HepG2 (cell line): ENCODE data around the gene VENTX. TPM values are rescaled to one million over a fixed set of nuclear protein-coding genes. Genes with fewer than 3 reads are reported as not detected.

ENCODE experiments used
- ATAC-seq: fragments of 200-7000 bp; cut with Tn5 transposase; 3 replicates; pipeline ENCODE4 v1.9.1; 2020; ENCODE audit warnings: mild to moderate bottlenecking, moderate library complexity
- BruUV-seq: library from RNA; stranded (reverse); fragments of 400-500 nt; replicated peaks from 2 replicates; lab custom pipeline; 2021; lab: Mats Ljungman, UMichigan
- CTCF ChIA-PET: fragments of 300-600 bp; formaldehyde crosslinking; extraction: SDS; loops from one replicate; lab custom pipeline; 2021; ENCODE audit warnings: low total read pairs, inconsistent platforms, low intra/inter-chr PET ratio; lab: Yijun Ruan, JAX
- POLR2A ChIA-PET: fragments of 350-600 bp; sonication (Branson Sonifier 250); formaldehyde crosslinking; loops from one replicate; lab custom pipeline; 2020; ENCODE audit warnings: antibody characterized with exemption, inconsistent platforms; lab: Yijun Ruan, JAX
- DNase-seq: peaks from one replicate; pipeline ENCODE4 v3.0.0-alpha.2; 2015; ENCODE audit warnings: low spot score
- FAIRE-seq: peaks from 3 replicates; lab custom pipeline; 2011; peaks lifted over from hg19 to GRCh38; lab: Jason Lieb, UNC
- H2AFZ ChIP-seq: one replicate; pipeline ENCODE4 v1.6.1; 2011; ENCODE audit warnings: low read length, inconsistent platforms
- H3K27ac ChIP-seq: fragments of 300-600 bp; 3 replicates; pipeline ENCODE4 v1.8.0; 2011; ENCODE audit warnings: mixed run types, mild to moderate bottlenecking, mixed read lengths, low read length, inconsistent platforms; ENCODE audit not compliant: insufficient read depth; ENCODE audit errors: extremely low read length
- H3K27me3 ChIP-seq, 2 experiments: fragments of 200-600 bp in 1 of 2; 2 replicates in 1 of 2; 3 replicates in 1 of 2; pipeline versions ENCODE4 v1.6.0 to v1.8.0; 2011; ENCODE audit warnings: low read length in 2 of 2, mild to moderate bottlenecking in 2 of 2, moderate library complexity in 2 of 2, inconsistent platforms in 1 of 2; ENCODE audit not compliant: insufficient read depth in 2 of 2, control insufficient read depth in 1 of 2
- H3K36me3 ChIP-seq, 2 experiments: fragments of 200-600 bp in 1 of 2; replicated peaks in 1 of 2; 2 replicates in 1 of 2; 3 replicates in 1 of 2; pipeline versions ENCODE4 v1.5.1 to v1.8.0; 2011; ENCODE audit warnings: low read length in 2 of 2, inconsistent platforms in 1 of 2; ENCODE audit not compliant: insufficient read depth in 2 of 2, control insufficient read depth in 1 of 2
- H3K4me1 ChIP-seq: 2 replicates; pipeline ENCODE4 v1.5.1; 2012; ENCODE audit warnings: low read length, inconsistent platforms; ENCODE audit not compliant: insufficient read depth
- H3K4me2 ChIP-seq: 2 replicates; pipeline ENCODE4 v1.6.0; 2011; ENCODE audit warnings: low read depth, low read length, inconsistent platforms
- H3K4me3 ChIP-seq, 3 experiments: fragments of 200-600 bp in 1 of 3; sonication (generic), shearing (Covaris generic) in 1 of 3; replicated peaks in 1 of 3; 2 replicates each; pipeline ENCODE4 v1.5.1; 2011 to 2016; ENCODE audit warnings: low read length in 3 of 3, inconsistent platforms in 2 of 3, low read depth in 2 of 3, mild to moderate bottlenecking in 2 of 3, control low read depth in 1 of 3, mixed read lengths in 1 of 3; ENCODE audit not compliant: insufficient read depth in 1 of 3
- H3K79me2 ChIP-seq: one replicate; pipeline ENCODE4 v1.6.1; 2011; ENCODE audit warnings: low read length, inconsistent platforms; ENCODE audit not compliant: insufficient read depth
- H3K9ac ChIP-seq: 2 replicates; pipeline ENCODE4 v1.6.0; 2011; ENCODE audit warnings: mild to moderate bottlenecking, low read depth, low read length, inconsistent platforms; ENCODE audit not compliant: insufficient read depth
- H3K9me3 ChIP-seq: 2 replicates; pipeline ENCODE4 v1.5.1; 2012; ENCODE audit warnings: mild to moderate bottlenecking, low read length
- H4K20me1 ChIP-seq: 2 replicates; pipeline ENCODE4 v1.6.0; 2011; ENCODE audit warnings: inconsistent platforms, mild to moderate bottlenecking, low read length, moderate library complexity; ENCODE audit not compliant: insufficient read depth
- ARID5B ChIP-seq: IDR thresholded peaks from 2 replicates; pipeline ENCODE4 v1.4.0; 2020; ENCODE audit warnings: mild to moderate bottlenecking, missing genetic modification reagents
- HDAC2 ChIP-seq: sonication (generic); formaldehyde crosslinking; IDR thresholded peaks from 2 replicates; pipeline ENCODE4 v1.4.0; 2020; ENCODE audit warnings: missing genetic modification reagents
- IRF2 ChIP-seq: IDR thresholded peaks from 2 replicates; pipeline ENCODE4 v1.6.1; 2018; ENCODE audit warnings: missing genetic modification reagents, missing compliant biosample characterization
- ISX ChIP-seq: sonication (generic); formaldehyde crosslinking; conservative IDR thresholded peaks from 2 replicates; pipeline ENCODE4 v1.5.0; 2020; ENCODE audit warnings: missing genetic modification reagents
- PREB ChIP-seq: sonication (generic); formaldehyde crosslinking; IDR thresholded peaks from 2 replicates; pipeline ENCODE4 v1.4.0; 2020; ENCODE audit warnings: missing genetic modification reagents
- RFXAP ChIP-seq: sonication (generic); formaldehyde crosslinking; IDR thresholded peaks from 2 replicates; pipeline ENCODE4 v1.4.0; 2020; ENCODE audit warnings: missing genetic modification reagents, borderline replicate concordance
- SMARCC2 ChIP-seq: fragments of 450-650 bp; IDR thresholded peaks from 2 replicates; pipeline ENCODE4 v1.6.1; 2017; ENCODE audit warnings: antibody characterized with exemption, mild to moderate bottlenecking
- SP1 ChIP-seq, 2 experiments: fragments of 450-650 bp in 1 of 2; sonication (generic) in 1 of 2; formaldehyde crosslinking in 1 of 2; IDR thresholded peaks; 2 replicates each; pipeline versions ENCODE4 v1.4.0 to v1.6.1; 2016 to 2020; ENCODE audit warnings: missing genetic modification reagents in 1 of 2
- TCF7 ChIP-seq: sonication (generic); IDR thresholded peaks from 2 replicates; pipeline ENCODE4 v1.6.1; 2016; ENCODE audit warnings: antibody characterized with exemption, low read depth
- ZFP37 ChIP-seq: sonication (generic); formaldehyde crosslinking; IDR thresholded peaks from 2 replicates; pipeline ENCODE4 v1.4.0; 2020; ENCODE audit warnings: missing genetic modification reagents, borderline replicate concordance
- ZFP91 ChIP-seq: sonication (generic); formaldehyde crosslinking; IDR thresholded peaks from 2 replicates; pipeline ENCODE4 v1.9.0; 2022; ENCODE audit warnings: missing genetic modification reagents, mild to moderate bottlenecking, borderline replicate concordance
- ZNF350 ChIP-seq: sonication (generic); formaldehyde crosslinking; IDR thresholded peaks from 2 replicates; pipeline ENCODE4 v1.4.0; 2020; ENCODE audit warnings: mild to moderate bottlenecking, low read depth, missing genetic modification reagents, borderline replicate concordance
- ZNF562 ChIP-seq: sonication (generic); formaldehyde crosslinking; IDR thresholded peaks from 2 replicates; pipeline ENCODE4 v1.8.0; 2022; ENCODE audit warnings: missing genetic modification reagents, borderline replicate concordance
- ZNF580 ChIP-seq: IDR thresholded peaks from 2 replicates; pipeline ENCODE4 v1.6.1; 2016; ENCODE audit warnings: low read depth, borderline replicate concordance
- ZSCAN12 ChIP-seq: sonication (generic); formaldehyde crosslinking; IDR thresholded peaks from 2 replicates; pipeline ENCODE4 v1.9.0; 2021; ENCODE audit warnings: mild to moderate bottlenecking, missing genetic modification reagents
- WGBS: methylation state at CpG from one replicate; pipeline ENCODE4 v1.1.6; 2017; ENCODE audit warnings: low lambda C conversion rate; 5-methylcytosine and 5-hydroxymethylcytosine counted together
- in situ Hi-C: cut with HindIII; loops from 2 replicates; pipeline ENCODE4 v1.10.0; 2017; ENCODE audit warnings: low pct_unique_long_range_greater_than_20kb; ENCODE audit not compliant: extremely low pct_ligation_motif_present
- intact Hi-C: fragments of 100-400 bp; cut with micrococcal nuclease; formaldehyde crosslinking; loops from one replicate; pipeline ENCODE4 v1.10.0; 2022; ENCODE audit not compliant: unreplicated experiment
- polyA plus RNA-seq, 8 experiments: library from polyadenylated mRNA; depleted of rRNA in 3 of 8; stranded (reverse) in 7 of 8; unstranded in 1 of 8; fragments of >200 nt; fragmentation: Illumina TruSeq in 4 of 8; extraction: Trizol in 4 of 8; gene quantifications; 2 replicates each; pipeline versions ENCODE4 v1.2.1 to v1.2.3, GENCODE V29; 2011 to 2016; ENCODE audit warnings: low read depth in 4 of 8, missing spikeins in 1 of 8, mixed read lengths in 1 of 8; ENCODE audit not compliant: insufficient read depth in 1 of 8
- total RNA-seq, 5 experiments: library from RNA; depleted of rRNA; stranded (reverse); fragments of >200 nt; fragmentation: Illumina TruSeq; extraction: Trizol; gene quantifications; 2 replicates each; pipeline ENCODE4 v1.2.3, GENCODE V29; 2016; ENCODE audit warnings: low read depth in 1 of 5
- TF ChIP-seq, protein P1 (sequence below): sonication (generic); formaldehyde crosslinking; IDR thresholded peaks from 2 replicates; pipeline ENCODE4 v1.5.0; 2020; ENCODE audit warnings: mild to moderate bottlenecking, missing genetic modification reagents

VENTX gene
- total and polyA plus RNA-seq, 2 of the 13 experiments (the other 11 are each of a cell fraction or from before 2014, with no cell fraction given), result not detected

DNA sequence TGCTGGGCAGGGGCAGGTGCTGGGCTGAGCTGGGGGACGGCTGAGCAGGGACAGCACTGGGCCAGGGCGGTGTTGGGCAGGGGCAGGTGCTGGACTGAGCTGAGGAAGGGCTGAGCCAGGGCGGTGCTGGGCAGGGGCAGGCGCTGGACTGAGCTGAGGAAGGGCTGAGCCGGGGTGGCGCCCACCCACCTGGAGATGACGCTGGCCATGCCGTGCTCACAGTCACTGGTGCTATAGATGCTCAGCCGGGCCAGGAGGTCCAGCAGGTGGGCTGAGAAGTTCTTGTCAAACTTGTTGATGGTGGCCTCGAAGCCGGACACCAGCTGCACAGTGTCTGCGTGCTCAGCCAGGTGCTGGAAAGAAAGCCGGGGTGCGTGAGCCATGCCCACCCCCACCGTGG is 43.4 kb downstream of the VENTX start:
- CTCF ChIA-PET, result no interaction called here
- TF ChIP-seq PREB (CRISPR knock-in tag) (no peak), ZNF350 (CRISPR knock-in tag) (no peak), RFXAP (CRISPR knock-in tag) (no peak), HDAC2 (CRISPR knock-in tag) (no peak), SMARCC2 (no peak), ZNF580 (CRISPR knock-in tag) (no peak), ZFP37 (CRISPR knock-in tag) (no peak), IRF2 (CRISPR knock-in tag) (no peak), ZSCAN12 (CRISPR knock-in tag) (no peak), ISX (CRISPR knock-in tag) (no peak), ZFP91 (no peak), ZNF562 (CRISPR knock-in tag) (no peak), SP1 (IDR thresholded peaks at IDR 0.05) (no peak), SP1 (CRISPR knock-in tag; IDR thresholded peaks at IDR 0.05) (no peak), TCF7 (no peak), ARID5B (CRISPR knock-in tag) (no peak)
- TF ChIP-seq, protein P1, sequence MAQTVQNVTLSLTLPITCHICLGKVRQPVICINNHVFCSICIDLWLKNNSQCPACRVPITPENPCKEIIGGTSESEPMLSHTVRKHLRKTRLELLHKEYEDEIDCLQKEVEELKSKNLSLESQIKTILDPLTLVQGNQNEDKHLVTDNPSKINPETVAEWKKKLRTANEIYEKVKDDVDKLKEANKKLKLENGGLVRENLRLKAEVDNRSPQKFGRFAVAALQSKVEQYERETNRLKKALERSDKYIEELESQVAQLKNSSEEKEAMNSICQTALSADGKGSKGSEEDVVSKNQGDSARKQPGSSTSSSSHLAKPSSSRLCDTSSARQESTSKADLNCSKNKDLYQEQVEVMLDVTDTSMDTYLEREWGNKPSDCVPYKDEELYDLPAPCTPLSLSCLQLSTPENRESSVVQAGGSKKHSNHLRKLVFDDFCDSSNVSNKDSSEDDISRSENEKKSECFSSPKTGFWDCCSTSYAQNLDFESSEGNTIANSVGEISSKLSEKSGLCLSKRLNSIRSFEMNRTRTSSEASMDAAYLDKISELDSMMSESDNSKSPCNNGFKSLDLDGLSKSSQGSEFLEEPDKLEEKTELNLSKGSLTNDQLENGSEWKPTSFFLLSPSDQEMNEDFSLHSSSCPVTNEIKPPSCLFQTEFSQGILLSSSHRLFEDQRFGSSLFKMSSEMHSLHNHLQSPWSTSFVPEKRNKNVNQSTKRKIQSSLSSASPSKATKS, result no peak

More for the DNA sequence above, 43.4 kb downstream of the VENTX start:
- Histone ChIP-seq H3K27me3 (peaks cover 0 to 4% of the 10 kb centered on the region in 2 experiments; a peak in 2 of 5 replicates), H3K4me1 (peaks cover 23% of the 10 kb centered on the region), H3K4me2 (no peak overlapping the region), H3K4me3 (no peak overlapping the region), H3K27ac (no peak overlapping the region), H3K79me2 (no peaks in the 10 kb centered on the region), H3K9ac (no peak overlapping the region), H2AFZ (no peak overlapping the region), H3K36me3 (peaks cover 23 to 47% of the 10 kb centered on the region in 2 experiments; a peak in 4 of 5 replicates), H3K9me3 (no peaks in the 10 kb centered on the region), H4K20me1 (peaks cover 7% of the 10 kb centered on the region; the same call in 1 of the 2 replicates)
- 94% methylated on average over 5 of the region's 15 CpGs for WGBS
- FAIRE-seq (no peak), DNase-seq (no peak), ATAC-seq (no peak)
- intact Hi-C loops, result no loop called here
- in situ Hi-C loops, result no loop called here
- no TSS peak for BruUV-seq
- POLR2A ChIA-PET, result no interaction called here
